Astrocyte (in vitro differentiated cells and primary cell): ENCODE results near the gene CDK5R1.

Experiments used
- EZH2 ChIP-seq: IDR thresholded peaks from 2 replicates; pipeline ENCODE4 v1.6.1; 2012; ENCODE audit warnings: mild to moderate bottlenecking, low read length, inconsistent platforms; ENCODE audit not compliant: insufficient read depth
- TF ChIP-seq, protein P1 (sequence below): IDR thresholded peaks from 2 replicates; pipeline ENCODE4 v1.5.1; 2011; ENCODE audit warnings: low read depth, mild to moderate bottlenecking, inconsistent platforms, low read length, moderate library complexity; ENCODE audit not compliant: insufficient read depth

DNA sequence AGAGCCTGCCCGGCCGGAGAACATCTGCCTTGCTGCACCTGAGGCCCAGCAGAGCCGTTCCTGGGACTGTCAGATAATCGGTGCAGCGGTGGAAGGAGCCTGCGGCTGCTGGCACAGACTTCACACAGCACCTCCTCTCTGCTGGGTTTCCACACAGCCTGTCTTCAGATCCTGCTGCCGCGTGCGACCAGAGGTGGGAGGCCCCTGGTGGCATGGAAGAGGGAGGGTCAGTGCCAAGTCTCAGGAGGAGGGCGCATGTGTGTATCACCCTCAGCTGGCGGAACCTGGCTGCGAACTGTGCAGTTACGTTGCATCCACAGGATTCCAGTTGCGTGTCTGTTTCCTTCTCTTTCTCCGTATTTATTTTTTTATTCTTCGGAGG is 3.3 kb downstream of the CDK5R1 start:
- TF ChIP-seq, protein P1, sequence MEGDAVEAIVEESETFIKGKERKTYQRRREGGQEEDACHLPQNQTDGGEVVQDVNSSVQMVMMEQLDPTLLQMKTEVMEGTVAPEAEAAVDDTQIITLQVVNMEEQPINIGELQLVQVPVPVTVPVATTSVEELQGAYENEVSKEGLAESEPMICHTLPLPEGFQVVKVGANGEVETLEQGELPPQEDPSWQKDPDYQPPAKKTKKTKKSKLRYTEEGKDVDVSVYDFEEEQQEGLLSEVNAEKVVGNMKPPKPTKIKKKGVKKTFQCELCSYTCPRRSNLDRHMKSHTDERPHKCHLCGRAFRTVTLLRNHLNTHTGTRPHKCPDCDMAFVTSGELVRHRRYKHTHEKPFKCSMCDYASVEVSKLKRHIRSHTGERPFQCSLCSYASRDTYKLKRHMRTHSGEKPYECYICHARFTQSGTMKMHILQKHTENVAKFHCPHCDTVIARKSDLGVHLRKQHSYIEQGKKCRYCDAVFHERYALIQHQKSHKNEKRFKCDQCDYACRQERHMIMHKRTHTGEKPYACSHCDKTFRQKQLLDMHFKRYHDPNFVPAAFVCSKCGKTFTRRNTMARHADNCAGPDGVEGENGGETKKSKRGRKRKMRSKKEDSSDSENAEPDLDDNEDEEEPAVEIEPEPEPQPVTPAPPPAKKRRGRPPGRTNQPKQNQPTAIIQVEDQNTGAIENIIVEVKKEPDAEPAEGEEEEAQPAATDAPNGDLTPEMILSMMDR, result no peak
- no peak for TF ChIP-seq EZH2
